Testis (tissue), 2 donors: Measurements from ENCODE around the gene KDM4C.

Experiments used
- CTCF ChIP-seq, 3 experiments: fragments of 450-650 bp in 2 of 3; fragments of 200-600 bp in 1 of 3; sonication (generic) in 1 of 3; IDR thresholded peaks; one replicate each; pipeline ENCODE4 v1.5.1; 2016 to 2019; ENCODE audit warnings: antibody characterized with exemption in 3 of 3, mild to moderate bottlenecking in 2 of 3, moderate library complexity in 1 of 3
- POLR2A ChIP-seq: fragments of 450-650 bp; IDR thresholded peaks from one replicate; pipeline ENCODE4 v1.6.1; 2017; ENCODE audit warnings: antibody characterized with exemption, mild to moderate bottlenecking, moderate library complexity

DNA sequence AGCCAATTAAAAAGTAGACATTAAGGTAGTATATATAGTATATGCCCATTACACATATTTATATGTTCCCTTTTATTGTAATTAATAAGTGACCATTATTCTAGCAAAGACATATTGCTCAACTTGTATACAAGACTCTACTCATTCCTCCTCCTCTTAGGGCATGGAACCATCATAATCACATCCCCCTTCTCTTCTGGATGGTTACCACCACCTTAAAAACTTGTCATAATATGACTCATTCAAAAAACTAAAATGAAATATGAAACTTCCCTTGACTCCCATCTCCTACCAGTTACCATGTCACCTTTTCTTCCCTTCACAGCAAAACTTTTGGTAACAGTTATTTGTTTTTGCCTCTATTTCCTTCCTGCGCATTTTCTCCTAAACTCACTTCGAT, 438.7 kb downstream of the KDM4C start:
- TF ChIP-seq CTCF (IDR thresholded peaks at IDR 0.05) (no peak), POLR2A (no peak)
